ENCODE results near the gene NPPC.
"Not testable (repeated sequence)": the region's sequence is repeated elsewhere in the genome, so short reads cannot be mapped to it uniquely, and the experiment has no call there.

Gene NPPC

GRCh38 chr2:231920366-231920765 is 5.8 kb downstream of the NPPC start:
- no peak for DNase-seq (ENCODE audit: low spot score)

- no peak for DNase-seq (ENCODE audit: low spot score)
These were observed 6.7 kb downstream of the NPPC start for GRCh38 chr2:231919341-231920035.

- DNase-seq (ENCODE audit: low spot score): no peak
These were observed 7.5 kb downstream of the NPPC start for GRCh38 chr2:231918501-231919330.

- peak; percentile 65 for DNase-seq (ENCODE audit: low spot score)
These were observed 8.7 kb downstream of the NPPC start for GRCh38 chr2:231917280-231918066.

- peak; percentile 42 for DNase-seq (ENCODE audit: low spot score)
These were observed 12.0 kb downstream of the NPPC start for GRCh38 chr2:231914077-231914690.

- no peak for DNase-seq (ENCODE audit: low spot score)
These were observed 14.8 kb downstream of the NPPC start for GRCh38 chr2:231911381-231911780.

GRCh38 chr2:231910771-231911170 is 15.4 kb downstream of the NPPC start:
- no peak for DNase-seq (ENCODE audit: low spot score)

GRCh38 chr2:231910161-231910560 is 16.0 kb downstream of the NPPC start:
- DNase-seq (ENCODE audit: low spot score): not testable (repeated sequence)

GRCh38 chr2:231909631-231910030 is 16.6 kb downstream of the NPPC start:
- DNase-seq (ENCODE audit: low spot score): no peak

- DNase-seq (ENCODE audit: low spot score): no peak
These were observed 17.6 kb downstream of the NPPC start for GRCh38 chr2:231908584-231908983.

GRCh38 chr2:231907765-231908164 is 18.4 kb downstream of the NPPC start:
- no peak for DNase-seq (ENCODE audit: low spot score)

- DNase-seq (ENCODE audit: low spot score): no peak
These were observed 21.2 kb downstream of the NPPC start for GRCh38 chr2:231905026-231905425.

GRCh38 chr2:231904161-231904611 is 22.0 kb downstream of the NPPC start:
- DNase-seq (ENCODE audit: low spot score): no peak

- DNase-seq (ENCODE audit: low spot score): no peak
These were observed 23.6 kb downstream of the NPPC start for GRCh38 chr2:231902598-231902997.

GRCh38 chr2:231900972-231901371 is 25.2 kb downstream of the NPPC start:
- DNase-seq (ENCODE audit: low spot score): no peak

GRCh38 chr2:231900486-231900942 is 25.7 kb downstream of the NPPC start:
- no peak for DNase-seq (ENCODE audit: low spot score)

- DNase-seq (ENCODE audit: low spot score): no peak
These were observed 31.4 kb downstream of the NPPC start for GRCh38 chr2:231894566-231895380.

GRCh38 chr2:231891514-231891905 is 34.7 kb downstream of the NPPC start:
- no peak for DNase-seq (ENCODE audit: low spot score)

GRCh38 chr2:231890896-231891513 is 35.2 kb downstream of the NPPC start:
- DNase-seq (ENCODE audit: low spot score): no peak

GRCh38 chr2:231887756-231888155 is 38.4 kb downstream of the NPPC start:
- DNase-seq (ENCODE audit: low spot score): no peak

All from left forelimb (tissue), 1 donor.